H1 (cell line): Measurements from ENCODE around the gene RALY. TPM values are rescaled to one million over a fixed set of nuclear protein-coding genes. Genes with fewer than 3 reads are reported as not detected.

Source experiments
- CBX5 ChIP-seq: fragments of 300-800, 300-1000 bp; sonication (generic); IDR thresholded peaks from 2 replicates; pipeline ENCODE4 v1.7.1; 2016; ENCODE audit warnings: antibody characterized with exemption, low read length, low read depth
- KDM1A ChIP-seq: fragments of 200-600, 300-600 bp; sonication (generic); IDR thresholded peaks from 2 replicates; pipeline ENCODE4 v1.7.1; 2016; ENCODE audit warnings: mild to moderate bottlenecking, low read length, borderline replicate concordance
- KDM4A ChIP-seq: IDR thresholded peaks from one replicate; pipeline ENCODE4 v1.7.1; 2012; ENCODE audit warnings: low read depth, mild to moderate bottlenecking, moderate library complexity, low read length, inconsistent platforms; ENCODE audit not compliant: severe bottlenecking
- KDM5A ChIP-seq: fragments of 200-600 bp; IDR thresholded peaks from 2 replicates; pipeline ENCODE4 v1.7.1; 2012; ENCODE audit warnings: mild to moderate bottlenecking, low read length, inconsistent platforms, mixed read lengths
- SAP30 ChIP-seq: fragments of 300-600 bp; sonication (generic); IDR thresholded peaks from 2 replicates; pipeline ENCODE4 v1.7.1; 2012; ENCODE audit warnings: low read length, moderate library complexity, mild to moderate bottlenecking, inconsistent platforms; ENCODE audit not compliant: insufficient read depth, insufficient replicate concordance
- polyA plus RNA-seq, 7 experiments: library from polyadenylated mRNA; depleted of rRNA in 3 of 7; stranded (reverse) in 5 of 7; unstranded in 2 of 7; fragments of >200 nt in 5 of 7; fragments of 200-250 nt in 2 of 7; gene quantifications; 1 replicate in 5 of 7; 2 replicates in 1 of 7; 4 replicates in 1 of 7; pipeline versions ENCODE4 v1.2.1 to v1.2.3, GENCODE V29; 2011 to 2013; ENCODE audit warnings: missing spikeins in 2 of 7, mixed read lengths in 2 of 7
- total RNA-seq: library from RNA; stranded (reverse); fragmentation: NEBNext Ultra II Directional; extraction: Animal tissue kit (Norgen Biotek cat#: 25700); gene quantifications from 2 replicates; pipeline ENCODE4 v1.2.1, GENCODE V29; 2021

The RALY gene
- total and polyA plus RNA-seq, 2 of the 8 experiments (the other 6 are each of a cell fraction or from before 2014, with no cell fraction given) = 133 to 148 TPM

DNA sequence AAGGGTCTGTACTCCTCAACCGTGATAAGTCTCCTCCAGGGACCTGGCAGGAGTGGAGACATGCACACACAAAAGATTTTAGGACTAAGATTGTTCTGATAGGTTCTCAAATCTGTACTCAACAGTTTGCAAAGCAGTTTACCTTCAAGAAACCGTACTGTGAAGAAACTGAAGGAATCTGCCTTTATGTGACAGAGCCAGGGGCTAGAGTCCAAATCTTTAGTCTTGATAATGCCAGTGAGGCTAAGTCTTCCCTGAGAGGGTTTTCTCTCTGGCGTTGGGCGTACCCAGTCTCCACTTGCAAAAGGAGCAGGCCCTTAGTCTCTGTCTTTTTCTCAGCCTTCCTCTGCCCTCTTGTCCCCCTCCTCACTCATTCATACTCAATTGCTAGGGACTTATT is 47.5 kb downstream of the RALY start (continued):
- TF ChIP-seq SAP30 (no peak), CBX5 (no peak), KDM5A (no peak), KDM1A (no peak), KDM4A (no peak)
